Measurements from ENCODE around the gene CLCA2.
A peak's percentile ranks its signal among the peaks of the same experiment; 100 is the strongest.

The CLCA2 gene

GRCh38 chr1:86396498-86396890, 27.5 kb upstream of the CLCA2 start:
- H3K36me3 ChIP-seq (ENCODE audit: insufficient read depth): no peaks in the 10 kb centered on the region
- H3K79me2 ChIP-seq (ENCODE audit: insufficient read depth, low read depth): no peaks in the 10 kb centered on the region
- no peaks in the 10 kb centered on the region for H3K27me3 ChIP-seq (ENCODE audit: insufficient read depth, low read depth)
- H3K4me3 ChIP-seq (IDR thresholded peaks at IDR 0.05; ENCODE audit: insufficient read depth, low read depth, low read length): no peak overlapping the region
- no peaks in the 10 kb centered on the region for H4K20me1 ChIP-seq (ENCODE audit: insufficient read depth)
- no peak for TF ChIP-seq CTCF (conservative IDR thresholded peaks at IDR 0.05; ENCODE audit: low read depth, low read length)
- peak overlapping the region; percentile 24; the same call in 1 of the 2 replicates for H3K9ac ChIP-seq
- peak overlapping the region; percentile 85 for H2AFZ ChIP-seq (ENCODE audit: low read depth)
- peak overlapping the region; percentile 87 for H3K4me2 ChIP-seq
- H3K27ac ChIP-seq: peak overlapping the region; percentile 20; the same call in 1 of the 2 replicates
- H3K4me1 ChIP-seq (ENCODE audit: low read depth, poor library complexity, severe bottlenecking): peaks cover 4% of the 10 kb centered on the region

- Histone ChIP-seq H3K4me3 (IDR thresholded peaks at IDR 0.05; ENCODE audit: insufficient read depth, low read depth, low read length) (no peak overlapping the region), H2AFZ (ENCODE audit: low read depth) (no peak overlapping the region), H3K4me2 (no peak overlapping the region), H3K79me2 (ENCODE audit: insufficient read depth, low read depth) (no peaks in the 10 kb centered on the region), H4K20me1 (ENCODE audit: insufficient read depth) (no peaks in the 10 kb centered on the region), H3K4me1 (ENCODE audit: low read depth, poor library complexity, severe bottlenecking) (no peaks in the 10 kb centered on the region), H3K27ac (no peak overlapping the region), H3K36me3 (ENCODE audit: insufficient read depth) (no peaks in the 10 kb centered on the region), H3K27me3 (ENCODE audit: insufficient read depth, low read depth) (no peaks in the 10 kb centered on the region), H3K9ac (no peak overlapping the region)
- TF ChIP-seq CTCF (conservative IDR thresholded peaks at IDR 0.05; ENCODE audit: low read depth, low read length): no peak
These were observed 14.5 kb upstream of the CLCA2 start for GRCh38 chr1:86409416-86410021.

GRCh38 chr1:86410879-86411278, 13.1 kb upstream of the CLCA2 start:
- H3K79me2 ChIP-seq (ENCODE audit: insufficient read depth, low read depth): no peaks in the 10 kb centered on the region
- H3K4me1 ChIP-seq (ENCODE audit: low read depth, poor library complexity, severe bottlenecking): no peaks in the 10 kb centered on the region
- H2AFZ ChIP-seq (ENCODE audit: low read depth): no peak overlapping the region
- TF ChIP-seq CTCF (conservative IDR thresholded peaks at IDR 0.05; ENCODE audit: low read depth, low read length): no peak
- no peak overlapping the region for H3K9ac ChIP-seq
- no peak overlapping the region for H3K4me2 ChIP-seq
- no peak overlapping the region for H3K27ac ChIP-seq
- no peaks in the 10 kb centered on the region for H3K27me3 ChIP-seq (ENCODE audit: insufficient read depth, low read depth)
- no peak overlapping the region for H3K4me3 ChIP-seq (IDR thresholded peaks at IDR 0.05; ENCODE audit: insufficient read depth, low read depth, low read length)
- no peaks in the 10 kb centered on the region for H4K20me1 ChIP-seq (ENCODE audit: insufficient read depth)
- H3K36me3 ChIP-seq (ENCODE audit: insufficient read depth): no peaks in the 10 kb centered on the region

GRCh38 chr1:86416343-86416742, 7.6 kb upstream of the CLCA2 start:
- Histone ChIP-seq H3K4me1 (ENCODE audit: low read depth, poor library complexity, severe bottlenecking) (no peaks in the 10 kb centered on the region), H3K27me3 (ENCODE audit: insufficient read depth, low read depth) (no peaks in the 10 kb centered on the region), H3K4me3 (IDR thresholded peaks at IDR 0.05; ENCODE audit: insufficient read depth, low read depth, low read length) (no peak overlapping the region), H3K9ac (no peak overlapping the region), H3K79me2 (ENCODE audit: insufficient read depth, low read depth) (no peaks in the 10 kb centered on the region), H3K4me2 (no peak overlapping the region), H4K20me1 (ENCODE audit: insufficient read depth) (no peaks in the 10 kb centered on the region), H3K27ac (no peak overlapping the region), H2AFZ (ENCODE audit: low read depth) (no peak overlapping the region), H3K36me3 (ENCODE audit: insufficient read depth) (no peaks in the 10 kb centered on the region)
- TF ChIP-seq CTCF (conservative IDR thresholded peaks at IDR 0.05; ENCODE audit: low read depth, low read length): no peak
